ENCODE data around the gene SCAPER. TPM values are rescaled to one million over a fixed set of nuclear protein-coding genes. Genes with fewer than 3 reads are reported as not detected.

SCAPER gene
- total and polyA plus RNA-seq, 4 donors, result 3.3 to 18.0 (median 9.9) TPM

- H3K27ac ChIP-seq (ENCODE audit: low read depth in 1 of 2, low read length in 2 of 2), result no peak overlapping the region
- H3K4me3 ChIP-seq (ENCODE audit: low read depth in 1 of 3, low read length in 3 of 3), result no peak overlapping the region
- H3K27me3 ChIP-seq (ENCODE audit: control insufficient read depth in 4 of 4, insufficient read depth in 4 of 4, low read length in 3 of 4), result no peaks in the 10 kb centered on the region
- no peaks in the 10 kb centered on the region for H3K4me1 ChIP-seq (ENCODE audit: control insufficient read depth in 4 of 4, insufficient read depth in 4 of 4, low read length in 3 of 4)
- no peaks in the 10 kb centered on the region for H3K9me3 ChIP-seq (ENCODE audit: control insufficient read depth in 4 of 4, low read length in 3 of 4)
- no peak overlapping the region for H3K9ac ChIP-seq (ENCODE audit: low read depth in 1 of 2, low read length in 2 of 2)
- DNase-seq (ENCODE audit: low spot score), result no peak
- peaks cover 3 to 17% (median 11%) of the 10 kb centered on the region in 4 donors for H3K36me3 ChIP-seq (ENCODE audit: control insufficient read depth in 4 of 4, insufficient read depth in 3 of 4, low read depth in 1 of 4, low read length in 3 of 4)
- WGBS, result 0% methylated on average over 1 of the region's 1 CpG
- TF ChIP-seq RAD21 (IDR thresholded peaks at IDR 0.05), result no peak
These were observed 34.6 kb upstream of the SCAPER start for GRCh38 chr15:76939715-76940114.

GRCh38 chr15:76938752-76939151 is 33.6 kb upstream of the SCAPER start:
- no peak overlapping the region for H3K4me3 ChIP-seq (ENCODE audit: low read depth in 1 of 3, low read length in 3 of 3)
- no peak for TF ChIP-seq FOXA1 (IDR thresholded peaks at IDR 0.05)
- no peak for TF ChIP-seq RAD21 (IDR thresholded peaks at IDR 0.05)
- TF ChIP-seq HNF4A (conservative IDR thresholded peaks at IDR 0.05), result no peak
- TF ChIP-seq JUND (IDR thresholded peaks at IDR 0.05), result no peak
- no peak for TF ChIP-seq YY1 (IDR thresholded peaks at IDR 0.05)
- TF ChIP-seq HNF4G (IDR thresholded peaks at IDR 0.05), result no peak
- no peak for TF ChIP-seq NR2F2 (IDR thresholded peaks at IDR 0.05)
- no peak for TF ChIP-seq EGR1 (IDR thresholded peaks at IDR 0.05; ENCODE audit: low read depth in 2 of 2)
- no peak for TF ChIP-seq GABPA (IDR thresholded peaks at IDR 0.05 in 1 of 2, conservative IDR thresholded peaks at IDR 0.05 in 1 of 2)
- TF ChIP-seq SP1 (IDR thresholded peaks at IDR 0.05), result no peak
- TF ChIP-seq REST (IDR thresholded peaks at IDR 0.05), result no peak
- no peak for TF ChIP-seq CTCF (IDR thresholded peaks at IDR 0.05; ENCODE audit: low read depth, low read length, missing input control)
- TF ChIP-seq MAX (IDR thresholded peaks at IDR 0.05), result no peak
- no peak for TF ChIP-seq ZBTB33 (IDR thresholded peaks at IDR 0.05)
- no peak for TF ChIP-seq TAF1 (conservative IDR thresholded peaks at IDR 0.05)
- H3K36me3 ChIP-seq (ENCODE audit: control insufficient read depth in 4 of 4, insufficient read depth in 3 of 4, low read depth in 1 of 4, low read length in 3 of 4), result peaks cover 3 to 16% (median 9%) of the 10 kb centered on the region in 4 donors
- no peak overlapping the region for H3K9ac ChIP-seq (ENCODE audit: low read depth in 1 of 2, low read length in 2 of 2)
- H3K27me3 ChIP-seq (ENCODE audit: control insufficient read depth in 4 of 4, insufficient read depth in 4 of 4, low read length in 3 of 4), result no peaks in the 10 kb centered on the region
- WGBS, result 98% methylated on average over 5 of the region's 5 CpGs
- no peak for DNase-seq (ENCODE audit: low spot score)
- H3K4me1 ChIP-seq (ENCODE audit: control insufficient read depth in 4 of 4, insufficient read depth in 4 of 4, low read length in 3 of 4), result no peaks in the 10 kb centered on the region
- H3K9me3 ChIP-seq (ENCODE audit: control insufficient read depth in 4 of 4, low read length in 3 of 4), result no peaks in the 10 kb centered on the region
- no peak overlapping the region for H3K27ac ChIP-seq (ENCODE audit: low read depth in 1 of 2, low read length in 2 of 2)
